ENCODE data around the gene IZUMO1R. TPM values are rescaled to one million over a fixed set of nuclear protein-coding genes. Genes with fewer than 3 reads are reported as not detected.

Gene IZUMO1R
- total and polyA plus RNA-seq, 4 donors = 0.21 TPM; not detected in 3

DNA sequence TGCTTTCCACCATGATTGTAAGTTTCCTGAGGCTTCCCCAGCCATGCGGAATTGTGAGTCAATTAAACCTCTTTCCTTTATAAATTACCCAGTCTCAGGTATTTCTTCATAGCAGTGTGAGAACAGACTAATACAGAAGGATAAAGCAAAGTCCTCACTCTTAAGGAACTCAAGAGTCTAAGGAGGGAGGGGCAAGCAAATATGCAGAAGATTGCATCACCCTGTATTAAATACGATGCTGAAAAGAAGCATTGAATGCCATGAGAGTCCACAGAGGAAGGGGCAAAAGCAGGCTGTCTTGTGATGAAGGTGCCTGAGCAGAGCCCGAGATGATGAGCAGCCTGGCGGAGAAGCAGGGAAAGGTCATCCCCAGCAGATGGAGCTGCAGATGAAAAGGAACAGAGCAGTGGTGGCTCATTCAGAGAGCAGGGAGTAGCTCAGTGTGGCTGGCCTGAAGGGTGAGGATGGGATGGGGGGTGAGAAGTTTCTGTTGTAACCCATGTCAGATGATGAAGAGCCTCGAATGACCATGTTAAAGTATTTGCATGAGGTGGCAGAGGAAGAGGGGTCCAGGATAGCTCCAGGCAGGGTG is 6.3 kb upstream of the IZUMO1R start:
- 75% methylated on average over 5 of the region's 5 CpGs for whole genome bisulfite sequencing
- no peak overlapping the region for H3K27ac ChIP-seq (ENCODE audit: low read depth in 1 of 2, low read length in 2 of 2)
- H3K9me3 ChIP-seq (ENCODE audit: control insufficient read depth in 4 of 4, low read length in 3 of 4) = no peaks in the 10 kb centered on the region
- no peak overlapping the region for H3K4me3 ChIP-seq (ENCODE audit: low read depth in 1 of 3, low read length in 3 of 3)
- TF ChIP-seq, protein P1, sequence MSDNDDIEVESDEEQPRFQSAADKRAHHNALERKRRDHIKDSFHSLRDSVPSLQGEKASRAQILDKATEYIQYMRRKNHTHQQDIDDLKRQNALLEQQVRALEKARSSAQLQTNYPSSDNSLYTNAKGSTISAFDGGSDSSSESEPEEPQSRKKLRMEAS (IDR thresholded peaks at IDR 0.05) = no peak
- TF ChIP-seq, protein P2, sequence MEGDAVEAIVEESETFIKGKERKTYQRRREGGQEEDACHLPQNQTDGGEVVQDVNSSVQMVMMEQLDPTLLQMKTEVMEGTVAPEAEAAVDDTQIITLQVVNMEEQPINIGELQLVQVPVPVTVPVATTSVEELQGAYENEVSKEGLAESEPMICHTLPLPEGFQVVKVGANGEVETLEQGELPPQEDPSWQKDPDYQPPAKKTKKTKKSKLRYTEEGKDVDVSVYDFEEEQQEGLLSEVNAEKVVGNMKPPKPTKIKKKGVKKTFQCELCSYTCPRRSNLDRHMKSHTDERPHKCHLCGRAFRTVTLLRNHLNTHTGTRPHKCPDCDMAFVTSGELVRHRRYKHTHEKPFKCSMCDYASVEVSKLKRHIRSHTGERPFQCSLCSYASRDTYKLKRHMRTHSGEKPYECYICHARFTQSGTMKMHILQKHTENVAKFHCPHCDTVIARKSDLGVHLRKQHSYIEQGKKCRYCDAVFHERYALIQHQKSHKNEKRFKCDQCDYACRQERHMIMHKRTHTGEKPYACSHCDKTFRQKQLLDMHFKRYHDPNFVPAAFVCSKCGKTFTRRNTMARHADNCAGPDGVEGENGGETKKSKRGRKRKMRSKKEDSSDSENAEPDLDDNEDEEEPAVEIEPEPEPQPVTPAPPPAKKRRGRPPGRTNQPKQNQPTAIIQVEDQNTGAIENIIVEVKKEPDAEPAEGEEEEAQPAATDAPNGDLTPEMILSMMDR (IDR thresholded peaks at IDR 0.05; ENCODE audit: low read depth, low read length, missing input control) = no peak
- TF ChIP-seq YY1 (IDR thresholded peaks at IDR 0.05) = no peak
- TF ChIP-seq, protein P3, sequence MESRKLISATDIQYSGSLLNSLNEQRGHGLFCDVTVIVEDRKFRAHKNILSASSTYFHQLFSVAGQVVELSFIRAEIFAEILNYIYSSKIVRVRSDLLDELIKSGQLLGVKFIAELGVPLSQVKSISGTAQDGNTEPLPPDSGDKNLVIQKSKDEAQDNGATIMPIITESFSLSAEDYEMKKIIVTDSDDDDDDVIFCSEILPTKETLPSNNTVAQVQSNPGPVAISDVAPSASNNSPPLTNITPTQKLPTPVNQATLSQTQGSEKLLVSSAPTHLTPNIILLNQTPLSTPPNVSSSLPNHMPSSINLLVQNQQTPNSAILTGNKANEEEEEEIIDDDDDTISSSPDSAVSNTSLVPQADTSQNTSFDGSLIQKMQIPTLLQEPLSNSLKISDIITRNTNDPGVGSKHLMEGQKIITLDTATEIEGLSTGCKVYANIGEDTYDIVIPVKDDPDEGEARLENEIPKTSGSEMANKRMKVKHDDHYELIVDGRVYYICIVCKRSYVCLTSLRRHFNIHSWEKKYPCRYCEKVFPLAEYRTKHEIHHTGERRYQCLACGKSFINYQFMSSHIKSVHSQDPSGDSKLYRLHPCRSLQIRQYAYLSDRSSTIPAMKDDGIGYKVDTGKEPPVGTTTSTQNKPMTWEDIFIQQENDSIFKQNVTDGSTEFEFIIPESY (IDR thresholded peaks at IDR 0.05) = no peak
- H3K36me3 ChIP-seq (ENCODE audit: control insufficient read depth in 4 of 4, insufficient read depth in 3 of 4, low read depth in 1 of 4, low read length in 3 of 4) = peaks cover 0 to 1% (median 0%) of the 10 kb centered on the region in 4 donors
- DNase-seq (ENCODE audit: low spot score) = no peak
- no peak overlapping the region for H3K9ac ChIP-seq (ENCODE audit: low read depth in 1 of 2, low read length in 2 of 2)
- peaks cover 0 to 4% (median 0%) of the 10 kb centered on the region in 4 donors for H3K27me3 ChIP-seq (ENCODE audit: control insufficient read depth in 4 of 4, insufficient read depth in 4 of 4, low read length in 3 of 4)
- no peaks in the 10 kb centered on the region for H3K4me1 ChIP-seq (ENCODE audit: control insufficient read depth in 4 of 4, insufficient read depth in 4 of 4, low read length in 3 of 4)

DNA sequence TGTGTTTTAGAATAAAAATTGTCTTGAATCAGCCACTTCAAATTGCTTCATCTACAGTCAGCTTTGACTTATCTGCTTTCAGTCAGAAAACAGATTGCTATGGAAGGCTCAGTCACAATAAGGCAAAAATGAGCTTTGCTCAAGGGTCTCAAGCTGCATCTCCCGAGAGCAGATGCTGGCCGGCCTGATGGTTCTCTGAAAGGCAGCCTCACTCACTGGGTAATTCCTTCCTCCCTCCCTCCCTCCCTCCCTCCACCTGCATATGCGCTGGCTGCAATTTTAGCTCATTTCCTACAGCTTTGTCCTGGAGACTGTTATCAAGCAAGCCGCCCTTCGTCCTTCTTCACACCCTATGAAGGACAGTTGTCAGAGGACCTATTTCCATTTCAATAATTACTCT is 1.6 kb upstream of the IZUMO1R start:
- Histone ChIP-seq H3K4me3 (ENCODE audit: low read depth in 1 of 3, low read length in 3 of 3) (no peak overlapping the region), H3K27me3 (ENCODE audit: control insufficient read depth in 4 of 4, insufficient read depth in 4 of 4, low read length in 3 of 4) (no peaks in the 10 kb centered on the region), H3K9ac (ENCODE audit: low read depth in 1 of 2, low read length in 2 of 2) (no peak overlapping the region), H3K36me3 (ENCODE audit: control insufficient read depth in 4 of 4, insufficient read depth in 3 of 4, low read depth in 1 of 4, low read length in 3 of 4) (peaks cover 0 to 1% (median 0%) of the 10 kb centered on the region in 4 donors), H3K4me1 (ENCODE audit: control insufficient read depth in 4 of 4, insufficient read depth in 4 of 4, low read length in 3 of 4) (no peaks in the 10 kb centered on the region), H3K27ac (ENCODE audit: low read depth in 1 of 2, low read length in 2 of 2) (no peak overlapping the region), H3K9me3 (ENCODE audit: control insufficient read depth in 4 of 4, low read length in 3 of 4) (no peaks in the 10 kb centered on the region)
- DNase-seq (ENCODE audit: low spot score) = no peak
- WGBS = 32% methylated on average over 5 of the region's 5 CpGs
- no peak for TF ChIP-seq JUND (IDR thresholded peaks at IDR 0.05)
- no peak for TF ChIP-seq EGR1 (IDR thresholded peaks at IDR 0.05; ENCODE audit: low read depth in 2 of 2)
- TF ChIP-seq, protein P2 (IDR thresholded peaks at IDR 0.05; ENCODE audit: low read depth, low read length, missing input control) = no peak
- TF ChIP-seq FOXA2 (IDR thresholded peaks at IDR 0.05) = no peak
- TF ChIP-seq, protein P1 (IDR thresholded peaks at IDR 0.05) = no peak
- no peak for TF ChIP-seq YY1 (IDR thresholded peaks at IDR 0.05)
- TF ChIP-seq, protein P4, sequence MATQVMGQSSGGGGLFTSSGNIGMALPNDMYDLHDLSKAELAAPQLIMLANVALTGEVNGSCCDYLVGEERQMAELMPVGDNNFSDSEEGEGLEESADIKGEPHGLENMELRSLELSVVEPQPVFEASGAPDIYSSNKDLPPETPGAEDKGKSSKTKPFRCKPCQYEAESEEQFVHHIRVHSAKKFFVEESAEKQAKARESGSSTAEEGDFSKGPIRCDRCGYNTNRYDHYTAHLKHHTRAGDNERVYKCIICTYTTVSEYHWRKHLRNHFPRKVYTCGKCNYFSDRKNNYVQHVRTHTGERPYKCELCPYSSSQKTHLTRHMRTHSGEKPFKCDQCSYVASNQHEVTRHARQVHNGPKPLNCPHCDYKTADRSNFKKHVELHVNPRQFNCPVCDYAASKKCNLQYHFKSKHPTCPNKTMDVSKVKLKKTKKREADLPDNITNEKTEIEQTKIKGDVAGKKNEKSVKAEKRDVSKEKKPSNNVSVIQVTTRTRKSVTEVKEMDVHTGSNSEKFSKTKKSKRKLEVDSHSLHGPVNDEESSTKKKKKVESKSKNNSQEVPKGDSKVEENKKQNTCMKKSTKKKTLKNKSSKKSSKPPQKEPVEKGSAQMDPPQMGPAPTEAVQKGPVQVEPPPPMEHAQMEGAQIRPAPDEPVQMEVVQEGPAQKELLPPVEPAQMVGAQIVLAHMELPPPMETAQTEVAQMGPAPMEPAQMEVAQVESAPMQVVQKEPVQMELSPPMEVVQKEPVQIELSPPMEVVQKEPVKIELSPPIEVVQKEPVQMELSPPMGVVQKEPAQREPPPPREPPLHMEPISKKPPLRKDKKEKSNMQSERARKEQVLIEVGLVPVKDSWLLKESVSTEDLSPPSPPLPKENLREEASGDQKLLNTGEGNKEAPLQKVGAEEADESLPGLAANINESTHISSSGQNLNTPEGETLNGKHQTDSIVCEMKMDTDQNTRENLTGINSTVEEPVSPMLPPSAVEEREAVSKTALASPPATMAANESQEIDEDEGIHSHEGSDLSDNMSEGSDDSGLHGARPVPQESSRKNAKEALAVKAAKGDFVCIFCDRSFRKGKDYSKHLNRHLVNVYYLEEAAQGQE (IDR thresholded peaks at IDR 0.05) = no peak
- TF ChIP-seq GABPA (IDR thresholded peaks at IDR 0.05 in 1 of 2, conservative IDR thresholded peaks at IDR 0.05 in 1 of 2) = no peak
- no peak for TF ChIP-seq SP1 (IDR thresholded peaks at IDR 0.05)
- TF ChIP-seq NR2F2 (IDR thresholded peaks at IDR 0.05) = no peak
- TF ChIP-seq HNF4G (IDR thresholded peaks at IDR 0.05) = no peak
- no peak for TF ChIP-seq RAD21 (IDR thresholded peaks at IDR 0.05)
- TF ChIP-seq, protein P5, sequence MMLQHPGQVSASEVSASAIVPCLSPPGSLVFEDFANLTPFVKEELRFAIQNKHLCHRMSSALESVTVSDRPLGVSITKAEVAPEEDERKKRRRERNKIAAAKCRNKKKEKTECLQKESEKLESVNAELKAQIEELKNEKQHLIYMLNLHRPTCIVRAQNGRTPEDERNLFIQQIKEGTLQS (IDR thresholded peaks at IDR 0.05) = no peak
- TF ChIP-seq FOXA1 (IDR thresholded peaks at IDR 0.05) = no peak
- no peak for TF ChIP-seq TAF1 (conservative IDR thresholded peaks at IDR 0.05)
- TF ChIP-seq, protein P3 (IDR thresholded peaks at IDR 0.05) = no peak
- no peak for TF ChIP-seq HNF4A (conservative IDR thresholded peaks at IDR 0.05)
- no peak for TF ChIP-seq RXRA (IDR thresholded peaks at IDR 0.05)
